Activated CD4-positive, alpha-beta memory T cell treated with anti-CD3 and anti-CD28 coated beads for 36 hours (primary cell): ENCODE data around the gene SPOCK2. TPM values are rescaled to one million over a fixed set of nuclear protein-coding genes. Genes with fewer than 3 reads are reported as not detected.
"Not testable (repeated sequence)": the region's sequence is repeated elsewhere in the genome, so short reads cannot be mapped to it uniquely, and the experiment has no call there.

ENCODE experiments used
- CTCF ChIA-PET: fragments of 350-600 bp; sonication (Branson Sonifier 250); formaldehyde crosslinking; loops from one replicate; lab custom pipeline; 2021; ENCODE audit warnings: antibody characterized with exemption, inconsistent platforms; lab: Charles Lee
- POLR2A ChIA-PET: fragments of 350-600 bp; sonication (Branson Sonifier 250); formaldehyde crosslinking; loops from one replicate; lab custom pipeline; 2021; ENCODE audit warnings: antibody characterized with exemption; lab: Charles Lee
- DNase-seq: peaks from one replicate; pipeline ENCODE4 v3.0.0-alpha.2; 2020
- H3K27ac Mint-ChIP-seq: one replicate; pipeline ENCODE4 v1.8.0; 2021; ENCODE audit warnings: mixed read lengths
- H3K27me3 Mint-ChIP-seq: one replicate; pipeline ENCODE4 v1.8.0; 2021; ENCODE audit warnings: mixed read lengths
- H3K36me3 Mint-ChIP-seq: one replicate; pipeline ENCODE4 v1.8.0; 2021; ENCODE audit warnings: mixed read lengths
- H3K4me1 Mint-ChIP-seq: one replicate; pipeline ENCODE4 v1.8.0; 2021; ENCODE audit warnings: low read depth, mixed read lengths
- H3K4me3 Mint-ChIP-seq: one replicate; pipeline ENCODE4 v1.8.0; 2021; ENCODE audit warnings: mild to moderate bottlenecking, mixed read lengths
- H3K9me3 Mint-ChIP-seq: one replicate; pipeline ENCODE4 v1.8.0; 2021; ENCODE audit warnings: mixed read lengths
- intact Hi-C: fragments of 100-400 bp; cut with micrococcal nuclease; formaldehyde crosslinking; loops from one replicate; pipeline ENCODE4 v1.15.1; 2023
- total RNA-seq, 2 experiments: library from RNA; stranded (reverse); gene quantifications; one replicate each; pipeline ENCODE4 v1.2.3, GENCODE V29; 2021

SPOCK2 gene
- total RNA-seq, 2 experiments from 2014 or later = 216 to 218 TPM

DNA sequence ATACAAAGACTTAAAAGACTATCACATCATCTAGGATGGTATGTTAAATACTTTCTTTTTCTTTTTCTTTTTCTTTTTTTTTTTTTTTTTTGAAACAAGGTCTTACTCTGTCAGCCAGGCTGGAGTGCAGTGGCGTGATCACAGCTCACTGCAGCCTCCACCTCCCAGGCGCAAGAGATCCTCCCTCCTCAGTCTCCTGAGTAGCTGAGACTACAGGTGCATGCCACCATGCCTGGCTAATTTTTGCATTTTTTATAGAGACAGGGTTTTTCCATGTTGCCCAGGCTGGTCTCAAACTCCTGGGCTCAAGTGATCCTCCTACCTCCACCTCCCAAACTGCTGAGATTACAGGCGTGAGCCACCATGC is 19.6 kb upstream of the SPOCK2 start:
- not testable (repeated sequence) for H3K27me3 Mint-ChIP-seq, H3K9me3 Mint-ChIP-seq, DNase-seq
- Mint-ChIP-seq H3K27ac (peak overlapping the region; percentile 97), H3K36me3 (peaks cover 13% of the 10 kb centered on the region), H3K4me3 (peak overlapping the region; percentile 76), H3K4me1 (peaks cover 69% of the 10 kb centered on the region)
- intact Hi-C loops = loop anchor here (5.0 kb wide), 2 partner anchors 54 to 224 kb away; no protein-coding TSS in a partner anchor
- ChIA-PET CTCF (interaction anchor here (0.6 to 2.6 kb wide), 6 partner anchors 9 to 231 kb away, joined by 3 to 8 read pairs (median 4); partner anchors contain the start of gene SPOCK2), POLR2A (interaction anchor here (1.3 to 2.4 kb wide), 2 partner anchors 19 to 167 kb away, joined by 4 to 16 read pairs; partner anchors contain the start of gene SPOCK2)

GRCh38 chr10:72107325-72108003 is 19.1 kb upstream of the SPOCK2 start:
- DNase-seq = no peak
- peak overlapping the region; percentile 97 for H3K27ac Mint-ChIP-seq
- intact Hi-C loops = loop anchor here (1.0 to 5.0 kb wide), 4 partner anchors 10 to 225 kb away; partner anchors contain the start of gene SPOCK2
- POLR2A ChIA-PET = interaction anchor here (2.4 kb wide), 1 partner anchor 19 kb away, joined by 16 read pairs; the partner anchor contains the start of gene SPOCK2
- peaks cover 13% of the 10 kb centered on the region for H3K36me3 Mint-ChIP-seq
- H3K4me3 Mint-ChIP-seq = peak overlapping the region; percentile 76
- peaks cover 69% of the 10 kb centered on the region for H3K4me1 Mint-ChIP-seq
- H3K27me3 Mint-ChIP-seq = no peaks in the 10 kb centered on the region
- CTCF ChIA-PET = interaction anchor here (1.1 to 2.6 kb wide), 3 partner anchors 19 to 232 kb away, joined by 4 to 8 read pairs (median 6); partner anchors contain the start of gene SPOCK2
- H3K9me3 Mint-ChIP-seq = no peaks in the 10 kb centered on the region

- Mint-ChIP-seq H3K4me3 (peak overlapping the region; percentile 76), H3K4me1 (peaks cover 74% of the 10 kb centered on the region), H3K36me3 (peaks cover 16% of the 10 kb centered on the region), H3K27ac (peak overlapping the region; percentile 97), H3K27me3 (no peaks in the 10 kb centered on the region), H3K9me3 (no peaks in the 10 kb centered on the region)
- intact Hi-C loops = loop anchor here (1.0 to 5.0 kb wide), 4 partner anchors 10 to 225 kb away; partner anchors contain the start of gene SPOCK2
- no peak for DNase-seq
- ChIA-PET CTCF (interaction anchor here (1.7 kb wide), 1 partner anchor 230 kb away, joined by 6 read pairs; no protein-coding TSS in a partner anchor), POLR2A (interaction anchor here (2.4 kb wide), 1 partner anchor 18 kb away, joined by 16 read pairs; the partner anchor contains the start of gene SPOCK2)
These were observed 18.5 kb upstream of the SPOCK2 start for GRCh38 chr10:72106896-72107295.

- intact Hi-C loops = loop anchor here (2.0 to 5.0 kb wide), 3 partner anchors 18 to 226 kb away; partner anchors contain the start of gene SPOCK2
- CTCF ChIA-PET = interaction anchor here (1.7 kb wide), 1 partner anchor 231 kb away, joined by 6 read pairs; no protein-coding TSS in a partner anchor
- no peaks in the 10 kb centered on the region for H3K27me3 Mint-ChIP-seq
- H3K4me1 Mint-ChIP-seq = peaks cover 80% of the 10 kb centered on the region
- H3K27ac Mint-ChIP-seq = peak overlapping the region; percentile 97
- POLR2A ChIA-PET = no interaction called here
- no peak for DNase-seq
- peak overlapping the region; percentile 76 for H3K4me3 Mint-ChIP-seq
- H3K9me3 Mint-ChIP-seq = no peaks in the 10 kb centered on the region
- H3K36me3 Mint-ChIP-seq = peaks cover 20% of the 10 kb centered on the region
These were observed 18.0 kb upstream of the SPOCK2 start for GRCh38 chr10:72106154-72106849.

DNA sequence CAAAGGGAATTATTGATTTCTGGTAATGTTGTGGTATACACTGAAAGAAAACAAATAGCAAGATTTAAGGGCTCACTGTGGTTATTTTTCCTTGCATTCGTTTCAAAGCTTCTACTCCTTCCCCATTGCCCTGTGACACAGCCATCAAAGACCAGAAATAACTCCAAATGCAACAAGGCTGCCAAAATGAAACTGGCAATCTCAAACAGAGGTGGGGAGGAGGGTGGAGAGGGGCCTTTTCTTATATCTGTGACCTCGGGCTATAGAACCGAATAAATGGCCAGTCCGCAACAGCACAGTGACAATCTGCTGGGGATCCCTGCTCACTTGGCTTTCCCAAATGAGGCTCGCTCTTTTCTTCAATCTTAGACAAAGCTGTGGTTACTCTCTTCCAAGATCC is 17.4 kb upstream of the SPOCK2 start:
- H3K27ac Mint-ChIP-seq = peak overlapping the region; percentile 97
- ChIA-PET CTCF (interaction anchor here (1.1 kb wide), 1 partner anchor 57 kb away, joined by 3 read pairs; no protein-coding TSS in a partner anchor), POLR2A (no interaction called here)
- peaks cover 83% of the 10 kb centered on the region for H3K4me1 Mint-ChIP-seq
- peaks cover 21% of the 10 kb centered on the region for H3K36me3 Mint-ChIP-seq
- H3K27me3 Mint-ChIP-seq = no peaks in the 10 kb centered on the region
- DNase-seq = no peak
- H3K9me3 Mint-ChIP-seq = no peaks in the 10 kb centered on the region
- intact Hi-C loops = loop anchor here (2.0 to 5.0 kb wide), 3 partner anchors 17 to 227 kb away; partner anchors contain the start of gene SPOCK2
- no peak overlapping the region for H3K4me3 Mint-ChIP-seq

- CTCF ChIA-PET = interaction anchor here (1.1 kb wide), 1 partner anchor 57 kb away, joined by 3 read pairs; no protein-coding TSS in a partner anchor
- Mint-ChIP-seq H3K27ac (peak overlapping the region; percentile 97), H3K27me3 (no peaks in the 10 kb centered on the region), H3K4me3 (no peak overlapping the region), H3K4me1 (peaks cover 81% of the 10 kb centered on the region), H3K9me3 (no peaks in the 10 kb centered on the region), H3K36me3 (peaks cover 23% of the 10 kb centered on the region)
- no peak for DNase-seq
- POLR2A ChIA-PET = no interaction called here
- intact Hi-C loops = loop anchor here (5.0 kb wide), 2 partner anchors 57 to 227 kb away; no protein-coding TSS in a partner anchor
These were observed 16.7 kb upstream of the SPOCK2 start for GRCh38 chr10:72105098-72105475.

DNA sequence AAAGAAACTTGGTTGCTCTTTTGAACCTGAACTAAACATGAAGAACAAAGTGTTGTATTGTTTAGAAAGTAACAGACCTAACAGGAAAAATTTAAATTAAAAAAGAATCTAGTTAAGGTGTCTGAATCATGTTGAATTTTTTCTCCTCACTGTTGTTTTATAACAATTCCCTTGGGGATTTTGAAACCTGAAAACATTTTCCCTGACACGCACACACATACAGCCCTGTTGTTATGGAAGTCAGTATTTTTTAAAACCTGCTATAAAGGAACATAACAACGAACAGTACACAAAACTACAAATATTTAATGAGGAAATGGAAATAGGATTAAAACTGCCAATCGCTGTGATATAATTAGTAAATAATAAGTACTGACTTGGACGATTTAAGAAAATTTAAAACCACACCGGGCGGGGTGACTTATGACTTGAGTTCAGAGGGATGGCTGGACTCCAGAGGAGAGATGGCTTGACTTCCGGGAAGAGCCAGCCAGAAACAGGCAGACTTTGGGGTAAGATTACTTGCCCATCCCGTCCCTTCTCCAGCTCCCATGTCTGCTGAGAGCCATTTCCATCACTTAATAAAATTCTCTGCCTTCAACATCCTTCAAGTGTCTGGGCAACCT is 16.2 kb upstream of the SPOCK2 start:
- no peak for DNase-seq
- intact Hi-C loops = loop anchor here (5.0 kb wide), 2 partner anchors 58 to 228 kb away; no protein-coding TSS in a partner anchor
- H3K27me3 Mint-ChIP-seq = no peaks in the 10 kb centered on the region
- no peak overlapping the region for H3K4me3 Mint-ChIP-seq
- peaks cover 76% of the 10 kb centered on the region for H3K4me1 Mint-ChIP-seq
- H3K27ac Mint-ChIP-seq = peak overlapping the region; percentile 97
- ChIA-PET POLR2A (no interaction called here), CTCF (interaction anchor here (1.1 kb wide), 1 partner anchor 56 kb away, joined by 3 read pairs; no protein-coding TSS in a partner anchor)
- H3K36me3 Mint-ChIP-seq = peaks cover 23% of the 10 kb centered on the region
- H3K9me3 Mint-ChIP-seq = no peaks in the 10 kb centered on the region

DNA sequence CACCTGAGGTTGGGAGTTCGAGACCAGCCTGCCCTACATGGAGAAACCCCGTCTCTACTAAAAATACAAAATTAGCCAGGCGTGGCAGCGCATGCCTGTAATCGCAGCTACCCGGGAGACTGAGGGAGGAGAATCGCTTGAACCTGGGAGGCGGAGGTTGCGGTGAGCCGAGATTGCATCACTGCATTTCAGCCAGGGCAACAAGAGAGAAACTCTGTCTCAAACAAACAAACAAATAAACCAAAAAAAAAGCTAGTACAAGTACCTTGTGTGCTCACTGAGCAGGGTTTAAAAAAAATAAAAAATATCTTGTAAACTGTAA is 11.2 kb upstream of the SPOCK2 start:
- intact Hi-C loops = no loop called here
- Mint-ChIP-seq H3K4me1 (peaks cover 63% of the 10 kb centered on the region), H3K4me3 (no peak overlapping the region), H3K27me3 (no peaks in the 10 kb centered on the region), H3K27ac (no peak overlapping the region), H3K9me3 (no peaks in the 10 kb centered on the region), H3K36me3 (peaks cover 36% of the 10 kb centered on the region)
- CTCF ChIA-PET = no interaction called here
- POLR2A ChIA-PET = interaction anchor here (1.0 kb wide), 1 partner anchor 10 kb away, joined by 5 read pairs; no protein-coding TSS in a partner anchor
- DNase-seq = no peak

DNA sequence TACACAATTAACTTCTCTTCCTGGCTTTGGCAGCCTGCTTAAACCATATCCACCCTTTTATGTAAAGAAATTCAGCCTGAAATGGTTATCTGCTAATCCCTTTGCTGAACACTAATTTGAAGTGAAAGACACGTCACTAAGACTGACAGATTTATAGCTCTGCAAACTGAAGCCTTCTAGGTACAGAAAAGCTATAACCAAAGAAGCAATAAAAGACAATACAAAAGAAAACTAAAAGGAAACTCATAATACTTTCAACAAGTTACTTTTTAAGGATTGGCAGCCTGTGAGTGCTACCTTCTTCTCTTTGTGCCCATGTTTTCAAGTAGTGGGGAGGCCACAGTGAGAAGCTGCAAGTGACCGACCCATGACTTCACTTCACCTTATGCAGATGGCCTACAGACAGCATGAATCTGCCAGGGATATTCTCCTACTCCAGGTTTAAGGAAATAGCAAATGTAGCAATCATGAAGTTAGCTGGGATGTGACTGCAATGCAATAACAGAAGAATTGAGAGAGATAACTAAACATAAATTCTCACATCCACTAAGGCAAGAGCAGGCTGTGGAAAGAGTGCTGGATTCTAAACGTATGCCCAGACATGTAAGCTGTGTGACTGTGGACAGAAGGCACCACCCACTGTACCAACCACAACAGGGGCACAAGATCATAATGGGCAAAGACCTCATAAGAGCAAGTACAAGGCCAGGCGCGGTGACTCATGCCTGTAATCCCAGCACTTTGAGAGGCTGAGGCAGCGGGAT is 10.7 kb upstream of the SPOCK2 start:
- ChIA-PET POLR2A (interaction anchor here (1.0 kb wide), 1 partner anchor 10 kb away, joined by 5 read pairs; no protein-coding TSS in a partner anchor), CTCF (interaction anchor here (0.7 kb wide), 1 partner anchor 10 kb away, joined by 3 read pairs; no protein-coding TSS in a partner anchor)
- DNase-seq = no peak
- intact Hi-C loops = no loop called here
- H3K9me3 Mint-ChIP-seq = no peaks in the 10 kb centered on the region
- no peaks in the 10 kb centered on the region for H3K27me3 Mint-ChIP-seq
- no peak overlapping the region for H3K27ac Mint-ChIP-seq
- peaks cover 37% of the 10 kb centered on the region for H3K36me3 Mint-ChIP-seq
- no peak overlapping the region for H3K4me3 Mint-ChIP-seq
- peaks cover 64% of the 10 kb centered on the region for H3K4me1 Mint-ChIP-seq

GRCh38 chr10:72098301-72098835 is 10.0 kb upstream of the SPOCK2 start:
- no peak overlapping the region for H3K27ac Mint-ChIP-seq
- intact Hi-C loops = no loop called here
- peaks cover 62% of the 10 kb centered on the region for H3K4me1 Mint-ChIP-seq
- DNase-seq = no peak
- ChIA-PET POLR2A (interaction anchor here (1.0 kb wide), 1 partner anchor 9 kb away, joined by 5 read pairs; no protein-coding TSS in a partner anchor), CTCF (interaction anchor here (0.7 kb wide), 1 partner anchor 10 kb away, joined by 3 read pairs; no protein-coding TSS in a partner anchor)
- no peak overlapping the region for H3K4me3 Mint-ChIP-seq
- no peaks in the 10 kb centered on the region for H3K27me3 Mint-ChIP-seq
- no peaks in the 10 kb centered on the region for H3K9me3 Mint-ChIP-seq
- peaks cover 33% of the 10 kb centered on the region for H3K36me3 Mint-ChIP-seq
